A673 (cell line): ENCODE data around the gene OAS2. TPM values are rescaled to one million over a fixed set of nuclear protein-coding genes. Genes with fewer than 3 reads are reported as not detected.
A peak's percentile ranks its signal among the peaks of the same experiment; 100 is the strongest.

Source experiments
- BruUV-seq: library from RNA; stranded (reverse); fragments of 400-500 nt; replicated peaks from 2 replicates; lab custom pipeline; 2021; lab: Mats Ljungman, UMichigan
- CTCF ChIA-PET: fragments of 300-600 bp; sonication (Branson Sonifier 250); formaldehyde crosslinking; loops from one replicate; lab custom pipeline; 2022; ENCODE audit warnings: antibody characterized with exemption; lab: Charles Lee
- POLR2A ChIA-PET: fragments of 300-600 bp; sonication (Branson Sonifier 250); formaldehyde crosslinking; loops from one replicate; lab custom pipeline; 2022; ENCODE audit warnings: antibody characterized with exemption; ENCODE audit not compliant: low non-redundant PET; lab: Charles Lee
- DNase-seq: peaks from one replicate; pipeline ENCODE4 v3.0.0-alpha.2; 2015; ENCODE audit warnings: low spot score
- H3K27ac ChIP-seq: fragments of 200-600 bp; sonication (generic); 2 replicates; pipeline ENCODE4 v1.5.1; 2016; ENCODE audit warnings: mixed run types, low read depth, mild to moderate bottlenecking, mixed read lengths, antibody characterized with exemption, low read length; ENCODE audit not compliant: poor library complexity, severe bottlenecking
- H3K27me3 ChIP-seq: fragments of 200-600 bp; sonication (generic); replicated peaks from 2 replicates; pipeline ENCODE4 v1.6.1; 2017; ENCODE audit warnings: mixed run types, low read depth, mild to moderate bottlenecking, mixed read lengths, antibody characterized with exemption, low read length; ENCODE audit not compliant: insufficient read depth, poor library complexity
- H3K36me3 ChIP-seq: fragments of 200-600 bp; sonication (generic); 2 replicates; pipeline ENCODE4 v1.6.1; 2016; ENCODE audit warnings: mixed run types, mild to moderate bottlenecking, mixed read lengths, antibody characterized with exemption, low read length; ENCODE audit not compliant: insufficient read depth, poor library complexity, severe bottlenecking
- H3K4me1 ChIP-seq: fragments of 200-600 bp; sonication (generic); 2 replicates; pipeline ENCODE4 v1.6.1; 2017; ENCODE audit warnings: mixed run types, mild to moderate bottlenecking, mixed read lengths, antibody characterized with exemption, low read length; ENCODE audit not compliant: insufficient read depth, poor library complexity, severe bottlenecking
- H3K4me3 ChIP-seq: fragments of 200-600 bp; sonication (generic); 2 replicates; pipeline ENCODE4 v1.5.1; 2016; ENCODE audit warnings: low read depth, mixed run types, mild to moderate bottlenecking, mixed read lengths, low read length; ENCODE audit not compliant: poor library complexity, severe bottlenecking
- H3K9me3 ChIP-seq: fragments of 200-600 bp; sonication (generic); 2 replicates; pipeline ENCODE4 v1.6.1; 2016; ENCODE audit warnings: mixed run types, low read depth, mild to moderate bottlenecking, mixed read lengths, antibody characterized with exemption, low read length; ENCODE audit not compliant: poor library complexity, severe bottlenecking
- EZH2 ChIP-seq: fragments of 200-600 bp; sonication (generic); IDR thresholded peaks from 2 replicates; pipeline ENCODE4 v1.6.1; 2017; ENCODE audit warnings: borderline replicate concordance, low read depth, mild to moderate bottlenecking, mixed read lengths, antibody characterized with exemption, low read length; ENCODE audit not compliant: poor library complexity, severe bottlenecking
- intact Hi-C: fragments of 100-400 bp; cut with micrococcal nuclease; formaldehyde crosslinking; loops from one replicate; pipeline ENCODE4 v1.10.0; 2022; ENCODE audit not compliant: unreplicated experiment
- total RNA-seq: library from RNA; stranded (reverse); gene quantifications from 2 replicates; pipeline ENCODE4 v1.2.3, GENCODE V29; 2021
- TF ChIP-seq, protein P1 (sequence below): fragments of 300-800, 200-600 bp; sonication (generic); conservative IDR thresholded peaks from 2 replicates; pipeline ENCODE4 v1.5.1; 2017; ENCODE audit warnings: low read depth, mild to moderate bottlenecking, antibody characterized with exemption, low read length, moderate library complexity, mixed read lengths

The OAS2 gene
- total RNA-seq, 1 experiment from 2014 or later: not detected

DNA sequence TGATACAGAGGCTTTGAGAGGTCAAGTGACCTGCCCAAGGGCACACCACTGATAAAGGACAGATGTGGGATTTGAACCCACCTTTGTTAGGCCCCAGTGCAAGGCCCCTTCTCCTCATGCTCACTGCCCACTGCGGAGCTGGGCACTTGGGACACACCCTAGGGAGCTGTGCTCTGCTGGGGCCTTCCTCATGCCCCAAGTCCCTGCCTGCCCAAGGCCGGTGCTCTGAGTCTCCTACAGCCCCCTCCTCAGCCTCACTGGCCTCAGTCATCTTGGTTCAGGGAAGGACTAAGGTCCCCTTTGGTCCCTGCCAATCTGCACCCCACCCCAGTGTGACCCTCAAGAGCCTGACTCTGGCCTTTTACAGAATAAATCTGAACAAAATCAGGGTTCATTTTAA is 48.0 kb upstream of the OAS2 start:
- ChIA-PET POLR2A (no interaction called here), CTCF (no interaction called here)
- H3K9me3 ChIP-seq: no peaks in the 10 kb centered on the region

DNA sequence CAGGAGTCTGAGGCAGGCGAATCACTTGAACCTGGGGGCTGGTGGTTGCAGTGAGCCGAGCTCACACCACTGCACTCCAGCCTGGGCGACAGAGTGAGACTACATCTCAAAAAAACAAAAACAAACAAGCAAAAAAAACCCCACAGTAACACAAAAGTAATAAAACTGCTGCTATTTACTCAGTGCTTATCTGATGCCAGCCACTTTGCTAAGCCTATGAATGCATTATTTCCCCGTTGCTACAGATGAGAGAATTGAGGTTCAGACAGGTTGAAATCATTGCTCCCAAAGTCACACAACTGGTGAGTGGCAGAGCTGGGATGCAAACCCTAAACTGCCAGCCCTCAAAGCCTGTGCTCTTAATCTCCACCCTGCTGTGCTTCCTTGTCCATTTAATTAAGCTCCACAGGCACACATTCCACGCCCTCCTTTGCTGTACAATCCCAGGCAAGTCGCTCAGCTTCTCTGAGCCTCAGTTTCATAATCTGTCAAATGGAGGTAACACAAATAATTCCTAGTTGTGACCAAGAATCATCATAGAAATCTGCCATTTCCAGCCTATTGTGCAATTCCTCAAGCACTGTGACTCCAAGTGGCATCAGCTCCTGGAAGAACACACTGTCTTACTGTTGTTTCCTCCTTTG is 45.7 kb upstream of the OAS2 start:
- intact Hi-C loops: no loop called here
- POLR2A ChIA-PET: no interaction called here
- Histone ChIP-seq H3K9me3 (no peaks in the 10 kb centered on the region), H3K4me1 (no peaks in the 10 kb centered on the region), H3K27ac (no peak overlapping the region), H3K27me3 (no peaks in the 10 kb centered on the region), H3K4me3 (no peak overlapping the region), H3K36me3 (no peaks in the 10 kb centered on the region)
- no peak for TF ChIP-seq EZH2
- TF ChIP-seq, protein P1, sequence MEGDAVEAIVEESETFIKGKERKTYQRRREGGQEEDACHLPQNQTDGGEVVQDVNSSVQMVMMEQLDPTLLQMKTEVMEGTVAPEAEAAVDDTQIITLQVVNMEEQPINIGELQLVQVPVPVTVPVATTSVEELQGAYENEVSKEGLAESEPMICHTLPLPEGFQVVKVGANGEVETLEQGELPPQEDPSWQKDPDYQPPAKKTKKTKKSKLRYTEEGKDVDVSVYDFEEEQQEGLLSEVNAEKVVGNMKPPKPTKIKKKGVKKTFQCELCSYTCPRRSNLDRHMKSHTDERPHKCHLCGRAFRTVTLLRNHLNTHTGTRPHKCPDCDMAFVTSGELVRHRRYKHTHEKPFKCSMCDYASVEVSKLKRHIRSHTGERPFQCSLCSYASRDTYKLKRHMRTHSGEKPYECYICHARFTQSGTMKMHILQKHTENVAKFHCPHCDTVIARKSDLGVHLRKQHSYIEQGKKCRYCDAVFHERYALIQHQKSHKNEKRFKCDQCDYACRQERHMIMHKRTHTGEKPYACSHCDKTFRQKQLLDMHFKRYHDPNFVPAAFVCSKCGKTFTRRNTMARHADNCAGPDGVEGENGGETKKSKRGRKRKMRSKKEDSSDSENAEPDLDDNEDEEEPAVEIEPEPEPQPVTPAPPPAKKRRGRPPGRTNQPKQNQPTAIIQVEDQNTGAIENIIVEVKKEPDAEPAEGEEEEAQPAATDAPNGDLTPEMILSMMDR: no peak
- CTCF ChIA-PET: no interaction called here
- no TSS peak for BruUV-seq
- peak; percentile 64 for DNase-seq

More for the DNA sequence above, 48.0 kb upstream of the OAS2 start:
- intact Hi-C loops: no loop called here
- Histone ChIP-seq H3K27ac (no peak overlapping the region), H3K4me1 (no peaks in the 10 kb centered on the region), H3K36me3 (no peaks in the 10 kb centered on the region), H3K27me3 (no peaks in the 10 kb centered on the region), H3K4me3 (no peak overlapping the region)
- no TSS peak for BruUV-seq
- no peak for DNase-seq
- TF ChIP-seq, protein P1: no peak
- no peak for TF ChIP-seq EZH2

DNA sequence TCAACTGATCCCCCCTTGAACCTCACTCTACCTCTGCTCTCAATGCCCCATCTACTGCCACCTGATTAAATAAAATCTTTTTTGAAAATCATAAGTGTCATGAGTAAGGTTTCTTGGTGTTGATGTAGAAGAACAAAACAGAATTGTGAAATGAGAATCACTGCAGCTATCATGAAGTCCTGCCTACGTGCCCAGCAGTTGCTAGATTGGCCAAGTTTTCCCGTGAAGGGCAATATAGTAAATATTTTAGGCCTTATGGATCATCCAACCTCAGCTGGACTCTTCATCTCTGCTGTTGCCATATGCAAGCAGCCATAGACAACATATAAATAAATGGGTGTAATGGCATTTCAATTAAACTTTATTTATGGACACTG is 45.2 kb upstream of the OAS2 start:
- Histone ChIP-seq H3K4me3 (no peak overlapping the region), H3K4me1 (no peaks in the 10 kb centered on the region), H3K27ac (no peak overlapping the region), H3K9me3 (no peaks in the 10 kb centered on the region), H3K27me3 (no peaks in the 10 kb centered on the region), H3K36me3 (no peaks in the 10 kb centered on the region)
- intact Hi-C loops: no loop called here
- CTCF ChIA-PET: no interaction called here
- no peak for DNase-seq
- BruUV-seq: no TSS peak
- POLR2A ChIA-PET: no interaction called here
- TF ChIP-seq EZH2: no peak
- TF ChIP-seq, protein P1: no peak
